Tibial nerve (tissue), 4 donors: ENCODE measurements around the gene CMTM7.
"Not testable (repeated sequence)": the region's sequence is repeated elsewhere in the genome, so short reads cannot be mapped to it uniquely, and the experiment has no call there.

Experiments used
- EP300 ChIP-seq, 2 donors: sonication (generic); formaldehyde crosslinking; IDR thresholded peaks; one replicate each; pipeline ENCODE4 v1.6.1; 2017; ENCODE audit warnings: antibody characterized with exemption in 2 of 2, mild to moderate bottlenecking in 1 of 2
- TF ChIP-seq, protein P1 (sequence below), 5 experiments: fragments of 200-600 bp in 3 of 5; fragments of 450-650 bp in 2 of 5; sonication (generic) in 3 of 5; IDR thresholded peaks; one replicate each; pipeline ENCODE4 v1.5.1; 2016 to 2019; ENCODE audit warnings: antibody characterized with exemption in 5 of 5, mild to moderate bottlenecking in 3 of 5, moderate library complexity in 2 of 5

DNA sequence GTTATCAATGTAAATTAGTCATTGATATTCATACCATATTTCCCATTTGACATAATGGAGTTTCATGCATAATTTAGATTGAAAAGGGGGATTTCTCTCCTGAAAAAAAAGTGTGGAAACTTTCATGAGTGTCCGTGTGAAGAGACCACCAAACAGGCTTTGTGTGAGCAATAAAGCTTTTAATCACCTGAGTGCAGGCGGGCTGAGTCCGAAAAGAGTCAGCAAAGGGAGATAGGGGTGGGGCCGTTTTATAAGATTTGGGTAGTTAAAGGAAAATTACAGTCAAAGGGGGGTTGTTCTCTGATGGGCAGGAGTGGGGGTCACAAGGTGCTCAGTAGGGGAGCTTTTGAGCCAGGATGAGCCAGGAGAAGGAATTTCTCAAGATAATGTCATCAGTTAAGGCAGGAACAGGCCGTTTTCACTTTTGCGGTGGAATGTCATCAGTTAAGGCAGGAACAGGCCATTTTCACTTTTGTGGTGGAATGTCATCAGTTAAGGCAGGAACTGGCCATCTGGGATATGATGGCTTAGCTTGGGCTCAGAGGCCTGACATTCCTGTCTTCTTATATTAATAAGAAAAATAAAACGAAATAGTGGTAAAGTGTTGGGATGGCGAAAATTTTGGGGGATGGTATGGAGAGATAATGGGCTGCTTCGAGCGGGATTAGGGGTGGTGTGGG, 69.3 kb downstream of the CMTM7 start:
- TF ChIP-seq, protein P1, sequence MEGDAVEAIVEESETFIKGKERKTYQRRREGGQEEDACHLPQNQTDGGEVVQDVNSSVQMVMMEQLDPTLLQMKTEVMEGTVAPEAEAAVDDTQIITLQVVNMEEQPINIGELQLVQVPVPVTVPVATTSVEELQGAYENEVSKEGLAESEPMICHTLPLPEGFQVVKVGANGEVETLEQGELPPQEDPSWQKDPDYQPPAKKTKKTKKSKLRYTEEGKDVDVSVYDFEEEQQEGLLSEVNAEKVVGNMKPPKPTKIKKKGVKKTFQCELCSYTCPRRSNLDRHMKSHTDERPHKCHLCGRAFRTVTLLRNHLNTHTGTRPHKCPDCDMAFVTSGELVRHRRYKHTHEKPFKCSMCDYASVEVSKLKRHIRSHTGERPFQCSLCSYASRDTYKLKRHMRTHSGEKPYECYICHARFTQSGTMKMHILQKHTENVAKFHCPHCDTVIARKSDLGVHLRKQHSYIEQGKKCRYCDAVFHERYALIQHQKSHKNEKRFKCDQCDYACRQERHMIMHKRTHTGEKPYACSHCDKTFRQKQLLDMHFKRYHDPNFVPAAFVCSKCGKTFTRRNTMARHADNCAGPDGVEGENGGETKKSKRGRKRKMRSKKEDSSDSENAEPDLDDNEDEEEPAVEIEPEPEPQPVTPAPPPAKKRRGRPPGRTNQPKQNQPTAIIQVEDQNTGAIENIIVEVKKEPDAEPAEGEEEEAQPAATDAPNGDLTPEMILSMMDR (IDR thresholded peaks at IDR 0.05), result not testable (repeated sequence)
- TF ChIP-seq EP300 (IDR thresholded peaks at IDR 0.05), result not testable (repeated sequence)
